HepG2 (cell line): ENCODE data around the gene CDCA4. TPM values are rescaled to one million over a fixed set of nuclear protein-coding genes. Genes with fewer than 3 reads are reported as not detected.

Experiments used
- ATAC-seq: fragments of 200-7000 bp; cut with Tn5 transposase; 3 replicates; pipeline ENCODE4 v1.9.1; 2020; ENCODE audit warnings: mild to moderate bottlenecking, moderate library complexity
- BruUV-seq: library from RNA; stranded (reverse); fragments of 400-500 nt; replicated peaks from 2 replicates; lab custom pipeline; 2021; lab: Mats Ljungman, UMichigan
- CTCF ChIA-PET: fragments of 300-600 bp; formaldehyde crosslinking; extraction: SDS; loops from one replicate; lab custom pipeline; 2021; ENCODE audit warnings: low total read pairs, inconsistent platforms, low intra/inter-chr PET ratio; lab: Yijun Ruan, JAX
- POLR2A ChIA-PET: fragments of 350-600 bp; sonication (Branson Sonifier 250); formaldehyde crosslinking; loops from one replicate; lab custom pipeline; 2020; ENCODE audit warnings: antibody characterized with exemption, inconsistent platforms; lab: Yijun Ruan, JAX
- DNase-seq: peaks from one replicate; pipeline ENCODE4 v3.0.0-alpha.2; 2015; ENCODE audit warnings: low spot score
- FAIRE-seq: peaks from 3 replicates; lab custom pipeline; 2011; peaks lifted over from hg19 to GRCh38; lab: Jason Lieb, UNC
- H2AFZ ChIP-seq: one replicate; pipeline ENCODE4 v1.6.1; 2011; ENCODE audit warnings: low read length, inconsistent platforms
- H3K27ac ChIP-seq: fragments of 300-600 bp; 3 replicates; pipeline ENCODE4 v1.8.0; 2011; ENCODE audit warnings: mixed run types, mild to moderate bottlenecking, mixed read lengths, low read length, inconsistent platforms; ENCODE audit not compliant: insufficient read depth; ENCODE audit errors: extremely low read length
- H3K27me3 ChIP-seq, 2 experiments: fragments of 200-600 bp in 1 of 2; 2 replicates in 1 of 2; 3 replicates in 1 of 2; pipeline versions ENCODE4 v1.6.0 to v1.8.0; 2011; ENCODE audit warnings: low read length in 2 of 2, mild to moderate bottlenecking in 2 of 2, moderate library complexity in 2 of 2, inconsistent platforms in 1 of 2; ENCODE audit not compliant: insufficient read depth in 2 of 2, control insufficient read depth in 1 of 2
- H3K36me3 ChIP-seq, 2 experiments: fragments of 200-600 bp in 1 of 2; replicated peaks in 1 of 2; 2 replicates in 1 of 2; 3 replicates in 1 of 2; pipeline versions ENCODE4 v1.5.1 to v1.8.0; 2011; ENCODE audit warnings: low read length in 2 of 2, inconsistent platforms in 1 of 2; ENCODE audit not compliant: insufficient read depth in 2 of 2, control insufficient read depth in 1 of 2
- H3K4me1 ChIP-seq: 2 replicates; pipeline ENCODE4 v1.5.1; 2012; ENCODE audit warnings: low read length, inconsistent platforms; ENCODE audit not compliant: insufficient read depth
- H3K4me2 ChIP-seq: 2 replicates; pipeline ENCODE4 v1.6.0; 2011; ENCODE audit warnings: low read depth, low read length, inconsistent platforms
- H3K4me3 ChIP-seq, 3 experiments: fragments of 200-600 bp in 1 of 3; sonication (generic), shearing (Covaris generic) in 1 of 3; replicated peaks in 1 of 3; 2 replicates each; pipeline ENCODE4 v1.5.1; 2011 to 2016; ENCODE audit warnings: low read length in 3 of 3, inconsistent platforms in 2 of 3, low read depth in 2 of 3, mild to moderate bottlenecking in 2 of 3, control low read depth in 1 of 3, mixed read lengths in 1 of 3; ENCODE audit not compliant: insufficient read depth in 1 of 3
- H3K79me2 ChIP-seq: one replicate; pipeline ENCODE4 v1.6.1; 2011; ENCODE audit warnings: low read length, inconsistent platforms; ENCODE audit not compliant: insufficient read depth
- H3K9ac ChIP-seq: 2 replicates; pipeline ENCODE4 v1.6.0; 2011; ENCODE audit warnings: mild to moderate bottlenecking, low read depth, low read length, inconsistent platforms; ENCODE audit not compliant: insufficient read depth
- H3K9me3 ChIP-seq: 2 replicates; pipeline ENCODE4 v1.5.1; 2012; ENCODE audit warnings: mild to moderate bottlenecking, low read length
- H4K20me1 ChIP-seq: 2 replicates; pipeline ENCODE4 v1.6.0; 2011; ENCODE audit warnings: inconsistent platforms, mild to moderate bottlenecking, low read length, moderate library complexity; ENCODE audit not compliant: insufficient read depth
- ZNF263 ChIP-seq: sonication (generic); formaldehyde crosslinking; IDR thresholded peaks from 2 replicates; pipeline ENCODE4 v1.4.0; 2020; ENCODE audit warnings: missing genetic modification reagents
- ZNF274 ChIP-seq: sonication (generic); formaldehyde crosslinking; IDR thresholded peaks from 2 replicates; pipeline ENCODE4 v1.5.1; 2020; ENCODE audit warnings: mild to moderate bottlenecking, missing genetic modification reagents
- ZNF329 ChIP-seq: sonication (generic); formaldehyde crosslinking; IDR thresholded peaks from 2 replicates; pipeline ENCODE4 v1.9.0; 2021; ENCODE audit warnings: low read depth, mild to moderate bottlenecking, missing genetic modification reagents
- ZNF331 ChIP-seq: sonication (generic); formaldehyde crosslinking; IDR thresholded peaks from 2 replicates; pipeline ENCODE4 v1.4.0; 2020; ENCODE audit warnings: missing genetic modification reagents
- ZNF441 ChIP-seq: sonication (generic); formaldehyde crosslinking; IDR thresholded peaks from 2 replicates; pipeline ENCODE4 v1.7.0; 2021; ENCODE audit warnings: missing genetic modification reagents, borderline replicate concordance
- WGBS: methylation state at CpG from one replicate; pipeline ENCODE4 v1.1.6; 2017; ENCODE audit warnings: low lambda C conversion rate; 5-methylcytosine and 5-hydroxymethylcytosine counted together
- in situ Hi-C: cut with HindIII; loops from 2 replicates; pipeline ENCODE4 v1.10.0; 2017; ENCODE audit warnings: low pct_unique_long_range_greater_than_20kb; ENCODE audit not compliant: extremely low pct_ligation_motif_present
- intact Hi-C: fragments of 100-400 bp; cut with micrococcal nuclease; formaldehyde crosslinking; loops from one replicate; pipeline ENCODE4 v1.10.0; 2022; ENCODE audit not compliant: unreplicated experiment
- polyA plus RNA-seq, 8 experiments: library from polyadenylated mRNA; depleted of rRNA in 3 of 8; stranded (reverse) in 7 of 8; unstranded in 1 of 8; fragments of >200 nt; fragmentation: Illumina TruSeq in 4 of 8; extraction: Trizol in 4 of 8; gene quantifications; 2 replicates each; pipeline versions ENCODE4 v1.2.1 to v1.2.3, GENCODE V29; 2011 to 2016; ENCODE audit warnings: low read depth in 4 of 8, missing spikeins in 1 of 8, mixed read lengths in 1 of 8; ENCODE audit not compliant: insufficient read depth in 1 of 8
- total RNA-seq, 5 experiments: library from RNA; depleted of rRNA; stranded (reverse); fragments of >200 nt; fragmentation: Illumina TruSeq; extraction: Trizol; gene quantifications; 2 replicates each; pipeline ENCODE4 v1.2.3, GENCODE V29; 2016; ENCODE audit warnings: low read depth in 1 of 5
- TF ChIP-seq, protein P1 (sequence below): sonication (generic); formaldehyde crosslinking; IDR thresholded peaks from 2 replicates; pipeline ENCODE4 v1.5.1; 2020; ENCODE audit warnings: missing genetic modification reagents, mild to moderate bottlenecking, borderline replicate concordance

CDCA4 gene
- total and polyA plus RNA-seq, 2 of the 13 experiments (the other 11 are each of a cell fraction or from before 2014, with no cell fraction given): 19.7 to 43.1 TPM

DNA sequence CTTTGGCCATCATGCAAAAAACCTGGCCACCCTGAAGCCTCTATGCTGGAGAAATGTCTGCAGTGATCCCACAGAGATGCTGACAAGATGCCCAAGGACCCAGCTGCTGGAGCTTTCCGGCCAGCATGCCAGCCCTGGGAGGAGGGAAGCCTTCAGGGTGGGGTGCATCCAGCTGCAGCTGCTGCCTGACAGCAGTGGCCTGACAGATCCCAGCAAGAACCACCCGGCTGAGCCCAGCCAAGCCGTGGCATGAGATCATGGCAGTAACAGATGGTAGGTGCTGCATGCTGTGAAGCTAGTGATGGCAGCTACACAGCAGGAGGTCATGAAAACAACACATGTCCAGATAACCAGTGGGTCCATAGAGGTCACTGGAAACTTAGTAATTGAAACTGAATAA lies 21.5 kb downstream of the CDCA4 start:
- ATAC-seq (no peak), DNase-seq (no peak), FAIRE-seq (no peak)
- no peak overlapping the region for H2AFZ ChIP-seq
- H3K4me1 ChIP-seq: no peaks in the 10 kb centered on the region
- no peaks in the 10 kb centered on the region for H3K27me3 ChIP-seq
- H3K9ac ChIP-seq: no peak overlapping the region
- no peak overlapping the region for H3K4me3 ChIP-seq
- no peaks in the 10 kb centered on the region for H3K36me3 ChIP-seq
- H3K4me2 ChIP-seq: no peak overlapping the region
- H3K79me2 ChIP-seq: no peaks in the 10 kb centered on the region
- POLR2A ChIA-PET: no interaction called here
- in situ Hi-C loops (no loop called here), intact Hi-C loops (no loop called here)
- no TSS peak for BruUV-seq
- no peaks in the 10 kb centered on the region for H4K20me1 ChIP-seq
- TF ChIP-seq ZNF331 (peak; percentile 99), ZNF441 (CRISPR knock-in tag) (no peak), ZNF263 (CRISPR knock-in tag) (no peak), ZNF329 (0 out of 2 replicates have a peak, but pooled peaks have one; percentile 82)
- TF ChIP-seq, all 625 proteins: peak for 2
- H3K9me3 ChIP-seq: no peaks in the 10 kb centered on the region
- CTCF ChIA-PET: no interaction called here
- H3K27ac ChIP-seq: no peak overlapping the region
- WGBS: 93% methylated on average over 3 of the region's 3 CpGs

DNA sequence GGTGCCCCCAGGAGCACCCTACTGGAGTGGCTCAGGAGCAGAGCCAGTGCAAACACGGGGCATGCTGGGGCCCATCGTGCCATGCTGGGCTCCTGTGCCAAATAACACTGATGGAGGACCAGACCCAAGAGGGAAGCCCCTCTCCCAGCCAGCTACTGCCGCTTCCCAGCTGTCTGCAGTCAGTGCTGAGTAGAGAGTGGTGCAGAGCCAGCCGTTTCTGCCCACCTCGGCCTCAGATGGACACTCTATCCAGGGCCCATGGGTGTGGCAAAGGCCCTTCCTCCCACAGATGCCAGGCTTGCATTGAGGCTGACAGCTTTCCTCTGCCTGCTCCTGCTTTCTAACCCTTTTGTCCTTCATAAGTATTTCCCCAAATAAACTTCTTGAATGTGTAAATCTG lies 22.1 kb downstream of the CDCA4 start:
- H3K4me3 ChIP-seq: no peak overlapping the region
- no peaks in the 10 kb centered on the region for H3K36me3 ChIP-seq
- no peak overlapping the region for H3K9ac ChIP-seq
- no peak overlapping the region for H3K4me2 ChIP-seq
- no peaks in the 10 kb centered on the region for H3K79me2 ChIP-seq
- no peak for DNase-seq
- no peak for ATAC-seq
- no peak overlapping the region for H2AFZ ChIP-seq
- 40% methylated on average over 1 of the region's 5 CpGs for WGBS
- no peaks in the 10 kb centered on the region for H4K20me1 ChIP-seq
- no peaks in the 10 kb centered on the region for H3K4me1 ChIP-seq
- ChIA-PET CTCF (no interaction called here), POLR2A (no interaction called here)
- no peaks in the 10 kb centered on the region for H3K9me3 ChIP-seq
- FAIRE-seq: no peak
- no peaks in the 10 kb centered on the region for H3K27me3 ChIP-seq
- in situ Hi-C loops: no loop called here
- TF ChIP-seq ZNF274 (CRISPR knock-in tag): no peak
- TF ChIP-seq, protein P1, sequence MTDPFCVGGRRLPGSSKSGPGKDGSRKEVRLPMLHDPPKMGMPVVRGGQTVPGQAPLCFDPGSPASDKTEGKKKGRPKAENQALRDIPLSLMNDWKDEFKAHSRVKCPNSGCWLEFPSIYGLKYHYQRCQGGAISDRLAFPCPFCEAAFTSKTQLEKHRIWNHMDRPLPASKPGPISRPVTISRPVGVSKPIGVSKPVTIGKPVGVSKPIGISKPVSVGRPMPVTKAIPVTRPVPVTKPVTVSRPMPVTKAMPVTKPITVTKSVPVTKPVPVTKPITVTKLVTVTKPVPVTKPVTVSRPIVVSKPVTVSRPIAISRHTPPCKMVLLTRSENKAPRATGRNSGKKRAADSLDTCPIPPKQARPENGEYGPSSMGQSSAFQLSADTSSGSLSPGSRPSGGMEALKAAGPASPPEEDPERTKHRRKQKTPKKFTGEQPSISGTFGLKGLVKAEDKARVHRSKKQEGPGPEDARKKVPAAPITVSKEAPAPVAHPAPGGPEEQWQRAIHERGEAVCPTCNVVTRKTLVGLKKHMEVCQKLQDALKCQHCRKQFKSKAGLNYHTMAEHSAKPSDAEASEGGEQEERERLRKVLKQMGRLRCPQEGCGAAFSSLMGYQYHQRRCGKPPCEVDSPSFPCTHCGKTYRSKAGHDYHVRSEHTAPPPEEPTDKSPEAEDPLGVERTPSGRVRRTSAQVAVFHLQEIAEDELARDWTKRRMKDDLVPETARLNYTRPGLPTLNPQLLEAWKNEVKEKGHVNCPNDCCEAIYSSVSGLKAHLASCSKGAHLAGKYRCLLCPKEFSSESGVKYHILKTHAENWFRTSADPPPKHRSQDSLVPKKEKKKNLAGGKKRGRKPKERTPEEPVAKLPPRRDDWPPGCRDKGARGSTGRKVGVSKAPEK (CRISPR knock-in tag): no peak
- BruUV-seq: no TSS peak
- intact Hi-C loops: no loop called here
- H3K27ac ChIP-seq: no peak overlapping the region
